ENCODE results near the gene KRT39. TPM values are rescaled to one million over a fixed set of nuclear protein-coding genes. Genes with fewer than 3 reads are reported as not detected.

KRT39 gene
- total and polyA plus RNA-seq, 2 of the 8 experiments (the other 6 are each of a cell fraction or from before 2014, with no cell fraction given) = not detected

DNA sequence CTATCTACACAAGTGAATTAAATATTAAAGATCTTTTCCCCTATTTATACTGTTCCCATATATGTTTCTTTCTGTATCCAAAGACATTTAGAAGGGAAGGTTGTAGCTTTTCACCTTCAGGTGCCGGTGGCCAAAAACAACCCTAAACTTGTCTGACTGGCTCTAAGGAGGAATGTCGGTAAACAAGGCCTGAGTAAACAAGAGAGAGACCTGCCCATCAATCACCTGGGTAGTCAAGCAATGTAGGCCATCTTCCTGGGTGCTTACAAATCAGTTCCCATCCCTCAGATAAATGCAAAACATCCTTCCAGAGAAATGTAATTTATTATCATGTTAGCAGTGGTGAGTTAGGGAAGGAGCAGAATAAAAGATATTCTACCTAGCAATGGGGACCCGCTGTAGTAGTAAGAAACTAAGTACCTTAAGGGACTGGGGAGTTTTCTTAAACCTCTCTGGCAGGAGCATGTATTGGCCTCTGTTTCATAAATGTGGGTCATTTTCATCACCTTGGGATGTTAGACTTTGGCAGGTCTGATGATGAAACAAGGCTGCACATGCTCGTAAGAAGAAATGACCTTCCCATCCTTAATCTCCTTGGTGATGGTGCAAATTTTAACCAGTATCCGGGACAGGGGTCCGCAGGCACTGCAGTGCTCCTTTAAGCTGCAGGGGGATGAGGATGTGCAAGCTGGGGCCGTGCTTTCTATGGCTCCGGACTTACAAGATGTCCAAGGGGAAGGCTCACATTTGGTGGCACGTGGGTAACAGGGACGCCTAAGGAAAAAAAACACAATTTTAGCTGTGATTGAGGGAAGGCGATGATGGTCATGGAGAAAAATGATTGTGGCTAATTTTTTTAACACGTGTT is 8.4 kb downstream of the KRT39 start (continued):
- TF ChIP-seq, protein P1, sequence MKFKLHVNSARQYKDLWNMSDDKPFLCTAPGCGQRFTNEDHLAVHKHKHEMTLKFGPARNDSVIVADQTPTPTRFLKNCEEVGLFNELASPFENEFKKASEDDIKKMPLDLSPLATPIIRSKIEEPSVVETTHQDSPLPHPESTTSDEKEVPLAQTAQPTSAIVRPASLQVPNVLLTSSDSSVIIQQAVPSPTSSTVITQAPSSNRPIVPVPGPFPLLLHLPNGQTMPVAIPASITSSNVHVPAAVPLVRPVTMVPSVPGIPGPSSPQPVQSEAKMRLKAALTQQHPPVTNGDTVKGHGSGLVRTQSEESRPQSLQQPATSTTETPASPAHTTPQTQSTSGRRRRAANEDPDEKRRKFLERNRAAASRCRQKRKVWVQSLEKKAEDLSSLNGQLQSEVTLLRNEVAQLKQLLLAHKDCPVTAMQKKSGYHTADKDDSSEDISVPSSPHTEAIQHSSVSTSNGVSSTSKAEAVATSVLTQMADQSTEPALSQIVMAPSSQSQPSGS (IDR thresholded peaks at IDR 0.05; ENCODE audit: low read length) = no peak
- no peak for TF ChIP-seq RNF2 (IDR thresholded peaks at IDR 0.05; ENCODE audit: borderline replicate concordance, low read depth, low read length, missing control alignments, poor library complexity, severe bottlenecking)
- TF ChIP-seq SAP30 (IDR thresholded peaks at IDR 0.05; ENCODE audit: insufficient read depth, insufficient replicate concordance, low read length) = no peak
- TF ChIP-seq YY1 (IDR thresholded peaks at IDR 0.05; ENCODE audit: low read depth, low read length) = no peak
- no peak for TF ChIP-seq CBX5 (IDR thresholded peaks at IDR 0.05; ENCODE audit: low read depth, low read length)
- no peak for TF ChIP-seq CBX8 (IDR thresholded peaks at IDR 0.05; ENCODE audit: borderline replicate concordance, low read depth, low read length)
- TF ChIP-seq FOSL1 (IDR thresholded peaks at IDR 0.05; ENCODE audit: insufficient read depth, low read depth, low read length) = no peak
